HG03066 (cell line): Measurements from ENCODE around the gene CLCNKA.
"Not testable (repeated sequence)": the region's sequence is repeated elsewhere in the genome, so short reads cannot be mapped to it uniquely, and the experiment has no call there.

ENCODE experiments used
- ATAC-seq: cut with Tn5 transposase; IDR thresholded peaks from one replicate; pipeline ENCODE4 v1.9.1; 2021; ENCODE audit warnings: low read depth; ENCODE audit not compliant: unreplicated experiment

The CLCNKA gene

DNA sequence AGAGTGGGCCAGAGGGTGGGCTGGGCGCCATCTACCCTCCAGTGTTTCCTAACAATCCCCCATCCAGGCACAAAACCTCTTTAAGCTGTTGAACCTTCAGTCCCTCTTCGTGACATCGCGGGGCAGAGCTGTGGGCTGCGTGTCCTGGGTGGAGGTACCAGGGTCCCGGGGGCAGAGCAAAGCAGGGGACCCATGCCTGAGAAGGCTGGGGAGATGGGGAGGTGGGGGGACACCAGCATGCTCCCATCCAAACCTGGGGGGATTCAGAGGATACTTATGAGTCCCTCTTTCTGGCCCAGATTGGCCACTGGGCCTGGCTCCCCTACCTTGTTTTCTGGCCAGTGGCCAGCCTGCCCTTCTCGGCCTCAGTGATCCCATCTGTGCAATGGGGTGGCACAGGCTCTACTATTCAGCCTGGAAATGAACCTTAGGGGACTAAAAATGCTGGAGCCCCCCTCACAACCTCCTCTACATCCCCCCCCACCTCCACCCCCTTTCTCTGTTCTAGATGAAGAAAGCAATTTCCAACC, 11.3 kb downstream of the CLCNKA start:
- not testable (repeated sequence) for ATAC-seq

DNA sequence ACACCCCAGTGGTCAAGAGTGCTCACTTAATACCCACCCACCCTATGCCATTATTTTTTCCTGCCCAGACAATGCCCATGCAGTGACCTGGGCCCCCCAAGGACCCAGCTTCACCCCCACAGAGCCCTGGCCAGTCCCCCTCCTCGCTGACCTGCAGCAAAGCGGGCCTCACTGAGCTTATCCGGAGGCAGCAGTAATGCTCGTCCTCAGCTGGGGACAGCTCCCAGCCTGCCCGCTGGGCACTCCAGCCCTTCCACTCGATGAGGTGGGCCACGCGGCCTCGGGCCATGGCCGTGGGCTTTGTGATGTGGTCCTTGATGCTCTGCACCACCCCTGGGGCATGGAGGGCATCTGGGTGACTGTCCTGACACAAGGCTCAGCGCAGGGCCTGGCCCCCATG, 14.6 kb downstream of the CLCNKA start:
- not testable (repeated sequence) for ATAC-seq

DNA sequence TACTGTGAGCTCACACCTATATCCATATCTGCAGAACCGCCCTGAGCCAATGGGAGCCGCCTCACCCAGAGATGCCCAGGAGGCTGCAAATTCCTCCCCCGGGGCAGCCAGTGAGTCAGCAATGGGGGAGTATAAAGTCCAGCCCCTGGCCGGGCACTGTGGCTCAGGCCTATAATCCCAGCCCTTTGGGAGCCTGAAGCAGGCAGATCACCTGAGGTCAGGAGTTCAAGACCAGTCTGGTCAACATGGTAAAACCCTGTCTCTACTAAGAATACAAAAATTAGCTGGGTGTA, 16.7 kb downstream of the CLCNKA start:
- ATAC-seq, result no peak

DNA sequence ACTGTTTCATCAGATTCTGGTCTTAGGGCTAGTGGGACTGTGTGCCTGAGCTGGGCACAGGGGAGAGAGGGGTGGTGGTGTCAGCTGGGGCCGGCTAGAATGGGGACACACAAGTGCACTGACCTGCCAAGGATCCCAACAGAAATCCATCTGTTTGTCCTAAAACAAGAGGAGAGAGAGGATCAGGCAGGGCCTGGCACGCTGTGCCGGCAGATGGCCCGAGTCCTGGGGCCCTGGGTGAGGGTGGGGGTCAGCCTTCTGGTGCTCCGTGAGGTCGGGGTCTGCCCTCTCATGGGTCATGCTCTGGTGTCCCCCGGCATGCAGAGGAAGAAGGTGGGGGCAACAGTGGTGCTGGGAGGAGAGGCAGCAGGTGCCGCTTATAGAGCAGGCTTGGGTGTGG, 18.0 kb downstream of the CLCNKA start:
- ATAC-seq, result not testable (repeated sequence)

DNA sequence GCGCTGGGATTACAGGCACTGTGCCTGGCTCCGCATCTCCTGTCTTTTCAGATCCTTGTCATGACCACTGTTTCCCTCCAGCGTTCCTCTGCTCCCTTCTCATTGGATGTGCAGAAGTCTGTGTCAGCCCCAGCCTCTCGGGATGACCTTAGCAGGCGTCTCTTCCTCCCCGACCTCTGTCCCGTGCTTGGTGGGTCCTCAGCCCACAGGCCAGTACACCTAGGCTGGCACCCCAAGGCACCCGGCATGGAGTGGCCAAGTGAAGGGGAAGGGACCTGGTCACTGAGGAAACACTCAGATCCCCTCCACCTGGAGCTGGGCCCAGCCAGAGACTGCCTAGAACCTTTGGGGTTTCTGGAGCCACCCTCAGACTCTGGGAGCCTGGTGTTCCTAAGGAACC, 19.4 kb downstream of the CLCNKA start:
- ATAC-seq, result no peak

DNA sequence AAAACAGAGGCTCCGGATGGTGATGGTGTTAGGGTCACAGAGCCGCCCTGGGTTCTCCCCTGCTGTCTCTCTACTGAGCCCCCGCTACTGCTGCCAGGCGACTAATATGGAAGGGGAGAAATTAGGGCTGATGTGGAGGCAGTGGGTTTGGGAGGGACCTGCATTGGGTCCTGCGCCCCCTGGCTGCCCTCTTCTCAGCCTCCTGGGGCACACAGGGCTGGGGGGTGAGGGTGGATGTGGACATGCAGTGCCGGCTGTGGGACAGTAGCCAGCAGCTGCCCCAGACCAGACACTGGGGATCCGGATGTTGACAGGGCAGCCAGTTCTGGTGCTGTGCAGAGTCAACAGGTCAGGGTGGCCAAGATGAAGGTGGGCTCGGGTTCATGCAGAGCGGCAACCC, 20.3 kb downstream of the CLCNKA start:
- ATAC-seq, result no peak

DNA sequence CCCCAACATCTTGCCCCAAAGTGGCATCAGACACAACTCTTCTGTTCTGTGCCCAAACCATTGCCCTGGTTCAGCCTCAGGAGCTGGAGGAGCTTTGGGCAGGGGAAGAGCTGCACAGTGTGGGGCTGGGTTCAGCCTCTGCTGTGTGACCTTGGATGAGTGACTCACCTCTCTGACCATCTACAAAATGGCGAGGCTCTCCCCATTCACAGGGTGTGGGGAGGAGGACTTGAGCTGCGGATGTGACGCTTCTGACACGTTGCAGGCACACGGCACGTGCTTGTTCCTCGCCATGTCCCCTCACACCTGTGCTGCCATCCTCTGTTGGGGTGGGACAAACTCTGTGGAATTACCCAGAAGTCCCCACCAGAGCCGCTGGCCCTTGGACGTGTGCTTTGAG, 20.8 kb downstream of the CLCNKA start:
- ATAC-seq, result not testable (repeated sequence)

DNA sequence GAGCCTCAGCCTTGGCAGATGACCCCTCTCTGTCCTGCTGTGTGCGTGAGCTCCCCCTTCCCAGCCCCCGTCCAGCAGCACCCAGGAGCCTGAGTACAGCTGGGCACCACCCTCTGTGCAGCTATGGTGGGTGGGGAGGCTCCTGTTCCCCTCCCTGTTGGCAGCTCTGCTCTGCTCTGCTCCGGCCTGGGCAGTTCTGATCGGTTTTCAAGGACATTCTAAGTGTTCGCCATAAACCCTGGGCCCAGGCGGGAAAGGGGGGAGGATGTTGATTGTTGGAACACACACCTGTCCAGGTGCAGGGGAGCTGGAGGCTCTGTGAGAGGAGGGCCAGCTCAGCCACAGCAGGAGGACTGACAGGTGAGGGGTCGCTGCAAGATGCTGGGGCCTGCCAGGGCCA, 21.7 kb downstream of the CLCNKA start, which contains the start of gene CLCNKB:
Gene CLCNKB (plus strand): TSS at position 262 of the 400 bp plus-strand sequence. CDS start 711 bp downstream, outside the sequence.
- ATAC-seq, result no peak

DNA sequence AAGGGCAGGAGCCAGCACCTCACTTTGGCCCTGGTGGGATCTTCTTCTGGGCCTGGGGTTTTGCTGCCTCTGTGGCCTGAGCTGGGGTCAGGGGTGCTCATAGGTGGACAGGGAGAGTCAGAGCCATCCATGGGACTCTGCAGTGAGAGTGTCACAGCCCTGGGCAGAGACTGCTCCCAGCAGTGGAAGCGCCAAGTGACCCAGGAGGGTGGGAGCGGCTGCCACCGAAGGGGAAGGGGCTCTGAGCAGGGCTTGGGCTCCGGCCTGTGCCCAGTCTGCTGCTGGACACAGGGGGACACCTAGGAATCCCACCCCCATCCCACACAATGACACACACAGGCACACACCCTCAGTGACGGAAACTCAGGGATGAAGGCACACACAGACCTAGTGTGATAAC, 22.1 kb downstream of the CLCNKA start:
- no peak for ATAC-seq

DNA sequence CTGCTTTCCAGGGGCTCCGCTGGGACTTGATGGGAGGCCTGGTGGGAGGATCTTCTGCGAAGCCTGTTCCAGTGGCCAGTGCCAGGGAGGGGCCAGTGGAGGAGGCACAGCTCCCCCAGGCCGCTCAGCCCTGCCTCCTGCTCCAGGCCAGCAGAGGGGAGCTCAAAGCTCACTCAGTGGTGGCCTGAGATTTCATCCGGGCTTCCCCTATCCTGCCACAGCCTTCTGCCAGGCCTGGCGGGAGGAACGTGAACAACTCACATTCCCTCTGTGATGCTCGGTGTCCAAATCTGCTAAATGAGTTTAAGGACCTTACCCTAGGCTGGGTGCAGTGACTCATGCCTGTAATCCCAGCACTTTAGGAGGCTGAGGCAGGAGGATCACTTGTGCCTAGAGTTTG, 25.0 kb downstream of the CLCNKA start:
- ATAC-seq, result no peak

DNA sequence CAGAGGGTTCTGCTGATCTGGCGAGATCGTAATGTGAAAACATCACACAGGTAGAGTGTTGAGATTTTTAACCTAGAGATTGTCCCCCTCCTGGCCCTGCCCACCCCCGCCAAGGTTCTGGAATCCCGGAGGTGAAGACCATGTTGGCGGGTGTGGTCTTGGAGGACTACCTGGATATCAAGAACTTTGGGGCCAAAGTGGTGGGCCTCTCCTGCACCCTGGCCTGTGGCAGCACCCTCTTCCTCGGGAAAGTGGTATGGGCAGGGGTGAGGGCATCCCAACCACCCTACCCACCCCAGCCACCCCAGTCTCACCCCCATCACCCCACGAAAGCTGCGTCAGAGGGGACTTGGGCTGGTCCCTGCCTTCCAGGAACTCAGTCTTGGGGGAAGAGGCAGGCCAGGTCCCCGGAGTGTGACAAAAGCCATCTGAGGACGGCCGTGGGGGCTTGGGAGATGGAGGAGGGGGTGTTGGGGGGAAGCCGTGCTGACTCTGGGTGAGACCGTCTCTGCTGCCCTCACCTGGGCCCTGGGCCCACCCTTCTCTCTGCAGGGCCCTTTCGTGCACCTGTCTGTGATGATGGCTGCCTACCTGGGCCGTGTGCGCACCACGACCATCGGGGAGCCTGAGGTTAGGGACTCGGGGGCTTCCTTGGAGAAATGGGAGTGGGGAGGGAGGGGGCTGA, 26.1 kb downstream of the CLCNKA start:
- ATAC-seq, result no peak

DNA sequence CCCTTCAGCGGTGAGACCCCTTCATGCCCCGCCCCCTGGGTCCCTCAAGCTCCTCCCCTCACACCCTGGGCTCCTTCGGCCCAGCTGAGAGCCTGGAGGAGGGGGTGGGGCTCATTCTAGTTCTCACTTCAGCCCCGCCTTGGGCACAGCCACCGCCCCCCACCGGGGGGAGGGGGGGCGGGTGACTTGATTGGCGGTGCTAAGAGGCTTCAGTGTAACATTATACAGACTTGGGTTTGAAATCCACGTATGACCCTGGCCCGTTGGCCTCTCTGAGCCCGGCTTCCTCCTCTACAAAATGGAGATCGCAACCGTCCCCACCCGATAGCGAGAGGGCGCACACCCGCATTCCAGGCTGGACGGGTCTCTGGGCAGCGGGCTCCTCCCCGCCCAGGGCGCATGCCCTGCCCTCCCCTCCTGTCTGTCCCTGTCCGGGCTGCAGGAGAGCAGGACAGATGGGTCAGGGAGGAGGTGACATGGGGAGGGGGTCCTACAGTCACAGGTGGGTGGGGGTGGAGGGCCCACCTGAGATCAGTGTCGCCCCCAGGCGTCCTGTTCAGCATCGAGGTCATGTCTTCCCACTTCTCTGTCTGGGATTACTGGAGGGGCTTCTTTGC, 26.8 kb downstream of the CLCNKA start:
- no peak for ATAC-seq

DNA sequence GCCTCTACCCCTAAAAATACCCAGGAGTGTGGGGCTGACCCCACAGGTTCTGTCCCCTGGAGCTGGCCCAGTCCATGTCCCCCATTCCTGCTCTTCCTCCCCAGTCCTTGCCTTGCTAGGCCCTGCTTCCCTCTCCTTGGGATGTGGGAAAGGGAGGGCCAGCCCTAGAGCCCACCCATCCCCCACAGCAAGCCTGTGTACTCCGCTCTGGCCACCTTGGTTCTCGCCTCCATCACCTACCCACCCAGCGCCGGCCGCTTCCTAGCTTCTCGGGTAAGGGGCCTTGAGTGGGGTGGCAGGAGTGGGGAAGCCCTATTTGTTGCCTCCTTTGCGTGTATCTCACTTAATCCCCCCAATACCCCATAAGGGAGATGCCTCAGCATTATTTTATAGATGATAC, 28.5 kb downstream of the CLCNKA start:
- ATAC-seq, result no peak

DNA sequence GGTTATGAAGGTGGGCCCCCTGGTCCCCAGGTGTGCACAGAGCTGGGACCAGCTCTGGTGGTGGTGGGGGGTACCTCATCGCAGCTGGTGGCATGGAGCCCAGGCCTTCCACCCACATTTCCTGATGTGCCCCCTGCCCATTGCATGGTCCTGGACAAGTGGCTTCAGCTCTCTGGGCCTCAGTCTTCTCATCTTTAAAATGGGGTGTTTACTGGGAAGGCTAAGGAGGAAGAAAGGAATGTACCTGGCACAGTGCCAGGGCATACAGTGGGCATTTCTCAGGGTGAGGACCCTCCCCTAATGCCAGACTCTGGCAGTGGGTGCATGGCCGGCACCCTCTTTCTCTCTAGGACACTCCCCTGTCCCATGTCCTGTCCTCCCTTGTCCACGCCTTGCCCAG, 29.2 kb downstream of the CLCNKA start:
- ATAC-seq, result no peak

DNA sequence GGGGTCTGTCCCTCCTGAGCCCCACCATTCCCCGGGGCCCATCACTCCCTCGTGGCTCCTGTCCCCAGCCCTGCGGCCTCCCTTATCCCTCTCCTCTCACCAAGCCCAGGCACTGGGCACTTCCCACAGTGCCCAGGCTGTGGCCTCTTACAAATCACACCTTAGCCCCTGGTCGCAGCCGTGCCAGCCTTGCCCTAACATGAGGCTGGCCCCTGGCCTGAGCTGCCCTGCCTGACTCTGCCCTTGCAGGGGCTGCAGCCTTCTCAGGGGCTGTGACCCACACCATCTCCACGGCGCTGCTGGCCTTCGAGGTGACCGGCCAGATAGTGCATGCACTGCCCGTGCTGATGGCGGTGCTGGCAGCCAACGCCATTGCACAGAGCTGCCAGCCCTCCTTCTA, 30.1 kb downstream of the CLCNKA start:
- ATAC-seq, result not testable (repeated sequence)

DNA sequence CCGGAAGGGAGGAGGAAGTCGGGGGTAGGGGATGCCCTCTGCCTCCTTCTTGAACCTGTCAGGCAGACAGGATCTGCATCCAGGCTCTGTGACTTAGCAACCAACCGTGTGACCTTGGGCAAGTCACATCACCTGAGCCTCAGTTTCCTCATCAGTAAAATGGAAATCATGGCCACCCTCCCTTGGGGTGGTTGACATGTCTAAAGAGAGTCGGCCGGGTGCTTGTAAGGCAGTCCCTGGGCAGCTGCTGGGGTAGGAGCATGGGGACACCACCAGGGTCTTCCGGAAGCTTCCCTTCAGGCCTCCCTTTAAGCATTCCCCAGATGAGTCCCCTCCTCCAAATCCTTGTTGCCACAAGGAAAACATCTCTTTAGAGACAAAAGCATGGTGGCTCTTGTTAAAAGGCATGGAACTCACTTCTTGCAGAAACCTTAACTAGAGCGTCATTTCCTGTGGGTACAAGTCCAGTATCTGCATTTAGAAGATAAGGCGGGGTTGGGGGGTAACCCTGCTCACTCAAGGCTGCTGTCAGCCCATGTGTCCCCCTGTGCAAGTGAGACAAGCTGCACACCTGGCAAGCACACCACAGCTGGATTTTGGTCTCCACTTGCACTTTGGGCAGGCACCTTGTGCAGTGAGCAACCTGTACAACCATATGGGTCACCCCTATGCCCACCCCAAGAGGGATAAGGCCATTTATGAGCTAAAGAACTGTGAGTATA, 32.1 kb downstream of the CLCNKA start:
- no peak for ATAC-seq

DNA sequence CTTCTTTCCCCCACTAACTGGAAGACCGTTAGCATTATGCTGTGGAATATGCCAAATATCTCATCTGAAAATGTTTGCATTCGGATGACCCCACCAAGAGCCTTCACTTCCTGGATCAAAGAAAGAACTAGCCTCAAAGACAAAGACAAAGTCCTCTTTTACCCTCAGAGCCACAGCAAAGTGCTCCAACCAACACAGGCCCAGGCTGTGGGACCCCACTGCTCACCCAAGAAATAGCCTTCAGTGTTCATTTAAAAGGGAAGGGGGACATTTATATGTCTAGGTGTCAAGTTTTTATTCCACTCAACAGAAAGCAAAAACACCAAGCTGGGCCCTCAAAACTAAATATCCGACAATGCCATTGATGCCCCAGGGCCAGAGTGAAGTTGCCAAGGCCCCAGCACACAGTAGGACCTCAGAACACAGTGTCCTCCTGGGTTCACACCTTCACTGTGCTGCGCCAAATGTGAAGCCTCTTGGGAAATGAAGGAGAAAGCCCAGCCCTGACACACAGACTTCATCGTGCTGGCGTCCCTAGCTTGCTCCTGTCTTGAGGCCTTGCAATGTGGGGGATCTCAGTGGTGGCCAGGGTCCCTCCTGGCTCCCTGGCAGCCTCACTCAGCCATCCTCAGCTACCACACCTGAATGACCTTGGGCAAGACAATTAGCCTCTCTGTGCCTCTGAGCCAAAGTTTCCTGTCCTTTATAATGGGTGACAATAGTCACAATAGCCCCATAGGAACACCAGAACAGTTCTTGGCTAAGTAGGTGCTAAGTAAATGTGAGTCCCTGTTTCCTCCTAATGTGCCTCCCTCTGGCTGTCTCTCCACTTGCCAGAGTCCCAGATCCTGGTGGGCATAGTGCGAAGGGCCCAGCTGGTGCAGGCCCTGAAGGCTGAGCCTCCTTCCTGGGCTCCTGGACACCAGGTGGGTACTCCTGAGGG, 33.0 kb downstream of the CLCNKA start:
- no peak for ATAC-seq

DNA sequence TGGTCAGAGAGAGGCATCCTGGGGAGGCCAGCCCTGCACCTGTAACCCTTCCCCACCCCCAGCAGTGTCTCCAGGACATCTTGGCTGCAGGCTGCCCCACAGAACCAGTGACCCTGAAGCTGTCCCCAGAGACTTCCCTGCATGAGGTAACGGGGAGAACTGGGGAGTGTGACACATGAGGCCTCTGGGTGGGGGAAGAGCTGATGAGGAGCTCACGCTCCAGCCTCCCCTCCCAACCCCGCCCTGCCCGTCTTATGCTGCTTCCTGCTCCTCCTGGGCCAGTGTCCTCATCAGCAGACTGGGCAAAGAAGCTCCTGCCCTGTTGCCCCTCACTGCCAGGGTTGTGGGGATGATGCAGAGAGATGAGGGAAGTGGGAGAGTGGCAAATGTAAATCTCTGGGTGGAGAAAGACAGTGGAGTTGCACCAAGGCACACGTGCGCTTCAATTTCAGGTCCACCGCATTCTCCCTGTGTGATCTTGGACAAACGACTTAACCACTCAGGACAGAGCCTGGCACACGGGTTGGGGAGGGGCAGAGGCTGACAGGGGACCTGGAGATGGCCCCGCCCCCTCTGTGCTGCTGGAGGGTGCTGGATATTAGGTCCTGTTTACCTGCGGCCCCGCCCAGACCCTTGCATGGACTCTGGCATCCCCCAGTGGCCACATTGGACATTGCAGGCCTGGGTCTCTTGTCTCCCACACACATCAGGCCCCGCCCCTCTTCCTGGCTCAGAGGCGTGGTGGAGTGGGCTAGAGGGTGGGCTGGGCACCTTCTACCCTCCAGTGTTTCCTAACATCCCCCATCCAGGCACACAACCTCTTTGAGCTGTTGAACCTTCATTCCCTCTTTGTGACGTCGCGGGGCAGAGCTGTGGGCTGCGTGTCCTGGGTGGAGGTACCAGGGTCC, 34.0 kb downstream of the CLCNKA start:
- no peak for ATAC-seq

DNA sequence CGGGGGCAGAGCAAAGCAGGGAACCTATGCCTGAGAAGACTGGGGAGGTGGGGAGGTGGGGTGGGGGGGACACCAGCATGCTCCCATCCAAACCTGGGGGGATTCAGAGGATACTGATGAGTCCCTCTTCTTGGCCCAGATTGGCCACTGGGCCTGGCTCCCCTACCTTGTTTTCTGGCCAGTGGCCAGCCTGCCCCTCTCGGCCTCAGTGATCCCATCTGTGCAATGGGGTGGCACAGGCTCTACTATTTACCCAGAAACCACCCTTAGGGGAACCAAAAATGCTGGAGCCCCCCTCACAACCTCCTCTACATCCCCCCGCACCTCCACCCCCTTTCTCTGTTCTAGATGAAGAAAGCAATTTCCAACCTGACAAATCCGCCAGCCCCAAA, 34.7 kb downstream of the CLCNKA start:
- not testable (repeated sequence) for ATAC-seq
